HG02943 (cell line): ENCODE results near the gene LY6G5B.
A peak's percentile ranks its signal among the peaks of the same experiment; 100 is the strongest.
"Not testable (repeated sequence)": the region's sequence is repeated elsewhere in the genome, so short reads cannot be mapped to it uniquely, and the experiment has no call there.

Experiments
- ATAC-seq: cut with Tn5 transposase; IDR thresholded peaks from one replicate; pipeline ENCODE4 v1.9.1; 2021; ENCODE audit warnings: mild to moderate bottlenecking, low read depth, moderate library complexity; ENCODE audit not compliant: unreplicated experiment

The LY6G5B gene

DNA sequence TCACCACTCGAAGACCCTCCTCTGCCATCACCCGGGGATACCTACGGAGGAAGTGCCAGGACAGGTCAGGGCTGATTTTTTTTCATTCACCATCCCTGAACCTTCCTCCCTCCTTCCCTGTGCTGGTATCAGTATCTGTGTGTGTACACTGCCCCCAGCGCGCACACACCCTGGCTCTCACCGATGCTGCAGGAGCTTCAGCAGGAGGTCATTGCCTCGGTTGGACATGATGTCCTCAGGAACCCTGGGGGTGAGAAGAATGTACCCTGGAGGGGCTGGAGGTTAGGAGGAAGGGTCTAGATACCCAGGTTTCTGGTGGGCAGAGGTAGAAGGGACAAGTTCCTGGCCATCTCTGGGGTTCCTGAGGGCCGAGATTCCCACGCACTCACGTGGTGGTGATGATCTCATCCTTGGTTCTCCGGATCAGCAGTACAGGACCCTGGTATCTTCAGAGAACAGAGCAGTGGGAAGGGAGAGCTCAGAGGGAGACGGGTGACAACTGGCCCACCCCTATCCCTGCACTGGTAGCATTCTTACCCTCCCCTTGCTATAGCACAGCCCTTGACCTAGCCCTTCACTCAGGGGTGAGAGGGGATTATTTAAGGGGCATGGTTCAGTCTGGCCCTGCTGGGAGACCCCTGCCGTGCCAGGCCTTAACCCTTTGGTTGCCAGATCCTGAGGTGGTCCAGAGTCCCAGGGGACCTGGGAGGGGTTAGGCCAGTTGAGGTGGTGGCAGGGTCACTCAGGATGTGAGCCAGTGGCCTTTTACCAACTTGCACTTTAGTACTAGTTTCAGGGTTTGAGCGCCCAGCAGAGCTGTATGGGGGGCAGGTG lies 18.3 kb downstream of the LY6G5B start:
- ATAC-seq, result no peak

GRCh38 chr6:31689249-31690110 lies 19.7 kb downstream of the LY6G5B start:
- no peak for ATAC-seq

GRCh38 chr6:31690231-31691077 lies 20.7 kb downstream of the LY6G5B start:
- no peak for ATAC-seq

GRCh38 chr6:31691078-31691463 lies 21.3 kb downstream of the LY6G5B start:
- ATAC-seq, result no peak

GRCh38 chr6:31691564-31692108 lies 21.9 kb downstream of the LY6G5B start:
- no peak for ATAC-seq

DNA sequence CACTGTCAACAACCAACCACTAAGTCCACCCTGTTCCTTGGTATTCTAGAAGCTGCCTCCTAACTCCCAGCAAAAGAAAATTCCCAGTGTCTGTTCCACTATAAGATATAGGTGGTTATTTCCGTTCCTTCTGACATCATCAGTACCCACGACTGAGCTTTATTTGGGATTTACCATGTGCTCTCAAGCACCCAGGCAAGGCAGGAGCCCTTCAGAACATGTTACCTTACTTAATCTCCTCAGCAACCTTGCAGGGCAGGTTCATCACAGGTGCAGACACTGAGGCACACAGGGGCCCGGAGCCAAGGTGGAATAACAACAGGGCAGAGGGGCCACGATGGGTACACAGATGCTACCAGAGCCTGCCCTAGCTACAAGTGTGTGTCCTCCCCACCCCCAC lies 22.6 kb downstream of the LY6G5B start:
- no peak for ATAC-seq

- no peak for ATAC-seq
Observed at GRCh38 chr6:31692886-31693285, 23.1 kb downstream of the LY6G5B start.

DNA sequence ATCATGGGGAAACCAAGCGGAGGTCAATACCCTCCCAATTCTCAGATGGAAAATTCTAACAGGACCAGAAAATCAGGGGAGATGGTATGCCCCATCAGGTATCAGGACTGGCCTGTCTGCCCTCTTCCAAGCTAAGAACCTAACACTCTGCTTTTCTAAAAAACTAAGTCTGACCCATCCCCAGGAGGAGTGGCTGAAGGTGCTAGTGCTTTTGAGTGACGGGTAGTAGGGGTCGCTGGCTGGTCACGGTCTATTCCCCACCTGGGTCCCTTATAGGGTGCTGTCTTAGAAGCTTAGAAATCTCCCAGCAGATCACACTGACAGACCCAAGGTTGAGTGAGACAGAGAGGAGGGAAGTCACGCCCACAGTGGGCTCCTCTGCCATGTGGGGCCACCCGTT lies 23.8 kb downstream of the LY6G5B start:
- ATAC-seq, result no peak

DNA sequence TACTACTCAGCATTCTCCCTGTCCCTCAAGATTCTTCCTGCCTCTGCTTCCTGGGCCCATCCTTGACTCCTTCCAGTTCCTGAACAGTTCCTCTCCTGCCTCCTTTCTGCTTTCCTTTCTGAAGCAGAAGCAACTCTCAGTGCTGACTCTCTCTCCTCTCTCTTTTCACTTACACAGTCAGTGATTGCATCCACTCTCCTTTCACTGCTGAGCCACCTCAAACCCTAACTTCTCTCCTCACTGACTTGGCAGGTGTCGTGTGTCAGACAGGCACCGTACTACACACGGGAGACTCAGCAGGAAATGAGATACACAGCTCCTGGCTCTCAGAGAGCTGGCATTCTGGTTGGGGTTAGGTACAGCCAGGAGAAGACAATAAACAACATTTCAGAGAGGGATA lies 27.8 kb downstream of the LY6G5B start:
- no peak for ATAC-seq

- ATAC-seq, result no peak
Observed at GRCh38 chr6:31700740-31701401, 31.1 kb downstream of the LY6G5B start.

DNA sequence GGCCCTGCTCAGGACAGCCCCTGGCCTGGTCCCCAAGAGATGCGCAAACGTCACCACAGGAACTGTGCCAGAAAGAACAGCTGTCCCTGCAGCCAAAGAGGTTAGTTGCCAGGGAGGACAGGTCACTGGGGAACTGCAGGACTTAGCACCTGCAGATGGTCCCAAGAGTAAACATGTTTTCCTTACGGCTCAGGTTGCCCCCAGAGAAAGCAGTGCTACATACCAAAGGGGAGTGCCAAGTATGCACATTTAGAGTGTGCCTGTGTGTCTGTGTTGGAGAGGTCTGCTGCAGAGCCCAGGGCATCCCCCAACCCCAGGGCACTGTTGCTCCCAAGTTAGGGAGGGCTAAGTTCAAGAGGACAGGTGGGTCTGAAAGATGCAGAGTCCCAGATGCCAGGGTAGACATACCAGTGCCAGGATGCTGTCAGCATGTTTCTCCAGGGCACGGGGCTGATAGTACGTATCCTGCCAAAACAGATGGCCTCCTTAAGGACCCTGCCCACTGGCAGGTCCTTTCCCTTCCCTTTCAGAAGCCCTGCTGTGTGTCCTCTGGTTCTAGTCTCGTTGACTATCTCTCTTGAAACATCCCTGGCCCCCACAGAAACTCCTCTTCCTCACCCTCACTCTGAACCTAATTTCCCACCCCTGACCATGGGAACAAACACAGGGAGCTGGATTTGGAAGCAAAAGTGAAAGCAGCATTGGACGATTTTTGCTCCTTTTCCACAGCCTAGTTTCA lies 32.1 kb downstream of the LY6G5B start:
- ATAC-seq, result no peak

- ATAC-seq, result no peak
Observed at GRCh38 chr6:31702405-31702818, 32.6 kb downstream of the LY6G5B start.

GRCh38 chr6:31702819-31703716 lies 33.3 kb downstream of the LY6G5B start, which contains the start of gene ABHD16A:
TSS of gene ABHD16A (minus strand) at chr6:31703324. CDS start at chr6:31703281, 43 bp downstream.
- ATAC-seq, result peak; percentile 75

DNA sequence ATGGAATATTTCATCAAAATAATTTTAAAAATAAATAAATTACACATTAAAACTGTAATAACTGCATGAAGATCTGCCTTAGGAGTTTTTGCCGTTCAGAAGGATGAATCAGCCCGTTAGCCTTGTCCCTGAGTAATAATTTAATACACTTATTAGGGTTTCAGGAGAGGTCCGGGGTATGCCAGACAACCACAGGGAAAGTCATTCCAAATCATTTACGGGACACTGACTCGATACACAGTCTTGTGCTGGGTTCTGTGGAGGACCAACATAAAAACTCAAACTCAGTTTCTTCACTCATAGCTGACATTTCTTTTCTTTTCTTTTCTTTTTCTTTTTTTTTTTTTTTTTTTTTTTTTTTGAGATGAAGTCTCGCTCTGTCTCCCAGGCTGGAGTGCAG lies 36.2 kb downstream of the LY6G5B start:
- no peak for ATAC-seq

DNA sequence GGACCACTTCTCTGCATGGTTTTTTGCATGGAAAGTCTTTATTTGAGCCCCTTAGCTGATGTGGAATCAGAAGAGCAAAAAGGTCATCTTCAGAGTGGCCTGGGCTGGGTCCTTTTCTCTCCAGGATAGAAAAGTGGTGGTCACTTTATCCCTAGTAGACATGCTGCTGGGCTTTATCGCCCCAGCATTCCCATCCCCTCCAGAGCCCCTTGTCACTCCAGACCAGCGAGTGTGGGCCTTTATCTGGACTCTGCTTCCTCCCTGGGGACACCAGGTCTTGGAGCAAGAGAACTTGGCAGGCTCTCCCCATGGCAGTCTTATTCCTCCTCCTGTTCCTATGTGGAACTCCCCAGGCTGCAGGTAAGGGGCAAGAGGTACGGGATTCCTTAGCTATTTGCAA lies 36.8 kb downstream of the LY6G5B start, which contains the start of gene LY6G6F:
TSS of gene LY6G6F (plus strand) at position 268 of the 400 bp plus-strand sequence. CDS start at position 309, 41 bp downstream.
- ATAC-seq, result no peak

DNA sequence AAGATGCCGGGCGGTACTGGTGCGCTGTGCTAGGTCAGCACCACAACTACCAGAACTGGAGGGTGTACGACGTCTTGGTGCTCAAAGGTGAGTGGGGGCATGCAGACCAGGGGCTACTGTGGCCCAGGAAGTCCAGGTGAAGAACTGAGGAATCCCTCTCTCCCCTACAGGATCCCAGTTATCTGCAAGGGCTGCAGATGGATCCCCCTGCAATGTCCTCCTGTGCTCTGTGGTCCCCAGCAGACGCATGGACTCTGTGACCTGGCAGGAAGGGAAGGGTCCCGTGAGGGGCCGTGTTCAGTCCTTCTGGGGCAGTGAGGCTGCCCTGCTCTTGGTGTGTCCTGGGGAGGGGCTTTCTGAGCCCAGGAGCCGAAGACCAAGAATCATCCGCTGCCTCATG lies 37.9 kb downstream of the LY6G5B start:
- ATAC-seq, result no peak

GRCh38 chr6:31708224-31708623 lies 38.4 kb downstream of the LY6G5B start:
- no peak for ATAC-seq

DNA sequence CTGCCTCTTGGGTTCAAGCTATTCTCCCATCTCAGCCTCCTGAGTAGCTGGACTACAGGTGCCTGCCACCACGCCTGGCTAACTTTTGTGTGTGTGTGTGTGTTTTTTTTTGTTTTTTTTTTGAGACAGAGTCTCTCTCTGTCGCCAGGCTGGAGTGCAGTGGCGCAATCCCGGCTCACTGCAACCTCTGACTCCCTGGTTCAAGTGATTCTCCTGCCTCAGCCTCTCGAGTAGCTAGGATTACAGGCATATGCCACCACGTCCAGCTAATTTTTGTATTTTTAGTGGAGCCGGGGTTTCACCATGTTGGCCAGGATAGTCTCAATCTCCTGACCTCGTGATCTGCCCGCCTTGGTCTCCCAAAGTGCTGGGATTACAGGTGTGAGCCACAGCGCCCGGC lies 39.4 kb downstream of the LY6G5B start:
- not testable (repeated sequence) for ATAC-seq
